Measurements from ENCODE around the gene PIK3C2G. TPM values are rescaled to one million over a fixed set of nuclear protein-coding genes. Genes with fewer than 3 reads are reported as not detected.
"Not testable (repeated sequence)": the region's sequence is repeated elsewhere in the genome, so short reads cannot be mapped to it uniquely, and the experiment has no call there.

The PIK3C2G gene
- total RNA-seq, 1 donor from 2014 or later = 0.59 TPM

GRCh38 chr12:18254081-18254480, 7.2 kb upstream of the PIK3C2G start:
- no peak for TF ChIP-seq CTCF (IDR thresholded peaks at IDR 0.05)
- DNase-seq = no peak
- Histone ChIP-seq H3K4me1 (no peaks in the 10 kb centered on the region), H3K27ac (no peak overlapping the region), H3K36me3 (no peaks in the 10 kb centered on the region), H3K4me3 (no peak overlapping the region), H3K27me3 (ENCODE audit: low read depth) (no peaks in the 10 kb centered on the region), H3K9me3 (no peaks in the 10 kb centered on the region)
- intact Hi-C loops (cut with DNase I) = no loop called here
- no peak for ATAC-seq

GRCh38 chr12:18255004-18255403, 6.3 kb upstream of the PIK3C2G start:
- ATAC-seq; H3K27ac ChIP-seq; H3K27me3 ChIP-seq (ENCODE audit: low read depth); intact Hi-C loops (cut with DNase I); H3K4me1 ChIP-seq; DNase-seq; H3K36me3 ChIP-seq; H3K9me3 ChIP-seq; H3K4me3 ChIP-seq: not testable (repeated sequence)

- Histone ChIP-seq H3K4me3 (no peak overlapping the region), H3K9me3 (no peaks in the 10 kb centered on the region), H3K27me3 (ENCODE audit: low read depth) (no peaks in the 10 kb centered on the region), H3K4me1 (no peaks in the 10 kb centered on the region), H3K36me3 (no peaks in the 10 kb centered on the region), H3K27ac (no peak overlapping the region)
- TF ChIP-seq CTCF (IDR thresholded peaks at IDR 0.05) = no peak
- ATAC-seq (no peak), DNase-seq (no peak)
- intact Hi-C loops (cut with DNase I) = no loop called here
Observed at GRCh38 chr12:18257251-18257650, 4.1 kb upstream of the PIK3C2G start.

- no peak overlapping the region for H3K4me3 ChIP-seq
- H3K36me3 ChIP-seq = no peaks in the 10 kb centered on the region
- TF ChIP-seq CTCF (IDR thresholded peaks at IDR 0.05) = no peak
- ATAC-seq (no peak), DNase-seq (no peak)
- intact Hi-C loops (cut with DNase I) = no loop called here
- no peaks in the 10 kb centered on the region for H3K9me3 ChIP-seq
- H3K27me3 ChIP-seq (ENCODE audit: low read depth) = no peaks in the 10 kb centered on the region
- no peaks in the 10 kb centered on the region for H3K4me1 ChIP-seq
- H3K27ac ChIP-seq = no peak overlapping the region
Observed at GRCh38 chr12:18258929-18259328, 2.4 kb upstream of the PIK3C2G start.

- Histone ChIP-seq H3K36me3 (no peaks in the 10 kb centered on the region), H3K27ac (no peak overlapping the region), H3K27me3 (ENCODE audit: low read depth) (no peaks in the 10 kb centered on the region), H3K4me1 (no peaks in the 10 kb centered on the region), H3K9me3 (no peaks in the 10 kb centered on the region), H3K4me3 (no peak overlapping the region)
- intact Hi-C loops (cut with DNase I) = no loop called here
- ATAC-seq (no peak), DNase-seq (no peak)
- TF ChIP-seq CTCF (IDR thresholded peaks at IDR 0.05) = no peak
Observed at GRCh38 chr12:18259906-18260682, 1.2 kb upstream of the PIK3C2G start.

GRCh38 chr12:18261906-18262305, 588 bp downstream of the PIK3C2G start:
- Histone ChIP-seq H3K4me3 (no peak overlapping the region), H3K27ac (no peak overlapping the region), H3K27me3 (ENCODE audit: low read depth) (no peaks in the 10 kb centered on the region), H3K9me3 (no peaks in the 10 kb centered on the region), H3K4me1 (no peaks in the 10 kb centered on the region), H3K36me3 (no peaks in the 10 kb centered on the region)
- ATAC-seq (no peak), DNase-seq (no peak)
- no peak for TF ChIP-seq CTCF (IDR thresholded peaks at IDR 0.05)
- intact Hi-C loops (cut with DNase I) = no loop called here
